CD4-positive, alpha-beta T cell (primary cell): ENCODE data around the gene NREP. TPM values are rescaled to one million over a fixed set of nuclear protein-coding genes. Genes with fewer than 3 reads are reported as not detected.

Experiments used
- ATAC-seq: fragments of 200-7000 bp; cut with Tn5 transposase; one replicate; pipeline ENCODE4 v1.10.0; 2022; ENCODE audit warnings: mild to moderate bottlenecking; ENCODE audit not compliant: poor library complexity
- CTCF ChIA-PET: fragments of 350-600 bp; sonication (Branson Sonifier 250); formaldehyde crosslinking; loops from one replicate; lab custom pipeline; 2021; ENCODE audit warnings: antibody characterized with exemption, inconsistent platforms; lab: Charles Lee
- POLR2A ChIA-PET: fragments of 350-600 bp; sonication (Branson Sonifier 250); formaldehyde crosslinking; loops from one replicate; lab custom pipeline; 2021; ENCODE audit warnings: antibody characterized with exemption, inconsistent platforms; lab: Charles Lee
- DNase-seq, 14 experiments: peaks; one replicate each; pipeline ENCODE4 v3.0.0-alpha.2; 2013 to 2020; ENCODE audit warnings: mixed read lengths in 2 of 14
- H3K27ac ChIP-seq, 2 donors: one replicate each; pipeline versions ENCODE4 v1.5.1 to v1.7.0; 2013; ENCODE audit warnings: low read length in 2 of 2, low read depth in 1 of 2, mild to moderate bottlenecking in 1 of 2
- H3K27me3 ChIP-seq, 2 experiments: 1 replicate in 1 of 2; 2 replicates in 1 of 2; pipeline versions ENCODE4 v1.6.1 to v1.7.0; 2013; ENCODE audit warnings: low read length in 2 of 2, control low read depth in 1 of 2, mild to moderate bottlenecking in 1 of 2, moderate library complexity in 1 of 2; ENCODE audit not compliant: insufficient read depth in 2 of 2, control insufficient read depth in 1 of 2
- H3K36me3 ChIP-seq: one replicate; pipeline ENCODE4 v1.6.1; 2013; ENCODE audit warnings: low read length, control low read depth; ENCODE audit not compliant: insufficient read depth
- H3K4me1 ChIP-seq: one replicate; pipeline ENCODE4 v1.6.1; 2013; ENCODE audit warnings: low read length, control low read depth; ENCODE audit not compliant: insufficient read depth
- H3K4me3 ChIP-seq: one replicate; pipeline ENCODE4 v1.5.1; 2013; ENCODE audit warnings: mild to moderate bottlenecking, low read length, moderate library complexity
- H3K9me3 ChIP-seq, 2 experiments: 1 replicate in 1 of 2; 2 replicates in 1 of 2; pipeline versions ENCODE4 v1.6.1 to v1.7.0; 2013; ENCODE audit warnings: low read length in 2 of 2, mild to moderate bottlenecking in 2 of 2, control low read depth in 1 of 2, moderate library complexity in 1 of 2; ENCODE audit not compliant: control insufficient read depth in 1 of 2, insufficient read depth in 1 of 2
- H3K27ac Mint-ChIP-seq: one replicate; pipeline ENCODE4 v1.8.0; 2020; ENCODE audit warnings: mixed read lengths
- H3K27me3 Mint-ChIP-seq: one replicate; pipeline ENCODE4 v1.8.0; 2021; ENCODE audit warnings: mixed read lengths
- H3K36me3 Mint-ChIP-seq: one replicate; pipeline ENCODE4 v1.8.0; 2021; ENCODE audit warnings: low read depth, mixed read lengths
- H3K4me1 Mint-ChIP-seq: one replicate; pipeline ENCODE4 v1.8.0; 2021; ENCODE audit warnings: low read depth, mixed read lengths
- H3K4me3 Mint-ChIP-seq: one replicate; pipeline ENCODE4 v1.8.0; 2020; ENCODE audit warnings: mild to moderate bottlenecking, mixed read lengths
- H3K9me3 Mint-ChIP-seq: one replicate; pipeline ENCODE4 v1.8.0; 2020; ENCODE audit warnings: mixed read lengths
- CTCF ChIP-seq: fragments of 200-600 bp; IDR thresholded peaks from one replicate; pipeline ENCODE4 v1.8.0; 2022; ENCODE audit warnings: antibody characterized with exemption, mild to moderate bottlenecking
- intact Hi-C, 2 experiments: fragments of 100-400 bp; cut with DNase I in 1 of 2; cut with micrococcal nuclease in 1 of 2; formaldehyde crosslinking; loops; one replicate each; pipeline versions ENCODE4 v1.15.1 to v1.9.0; 2023 to 2025; cut with DNase I, micrococcal nuclease
- total RNA-seq, 174 experiments: library from RNA in 2 of 174; stranded (reverse) in 2 of 174; gene quantifications; one replicate each; pipeline ENCODE4 v1.2.3 and lab custom pipeline; 2021 to 2026

NREP gene
- total RNA-seq, 2 experiments from 2014 or later = 2.3 to 2.9 TPM

DNA sequence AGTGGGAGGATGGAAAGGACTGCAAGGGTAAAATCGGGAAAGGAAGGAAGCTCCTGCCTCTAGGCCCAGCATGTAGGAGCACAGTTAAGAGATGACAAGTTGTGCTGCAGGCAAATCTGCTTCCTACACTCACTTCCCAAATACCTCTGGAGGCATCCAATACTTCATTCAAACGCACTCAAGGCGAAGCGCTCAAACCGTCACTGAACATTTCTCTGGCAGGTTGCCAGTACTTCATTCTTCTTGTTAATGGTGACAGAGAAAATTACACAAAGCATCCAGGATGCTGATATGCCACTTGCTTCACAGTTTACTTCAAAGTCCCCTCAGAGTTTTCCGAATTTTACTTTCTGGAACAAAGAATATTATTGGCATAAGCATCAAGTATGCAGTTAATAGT is 59.8 kb downstream of the NREP start:
- TF ChIP-seq CTCF = no peak
- DNase-seq = no peak
- Mint-ChIP-seq H3K27me3 (no peaks in the 10 kb centered on the region), H3K27ac (no peak overlapping the region), H3K9me3 (no peaks in the 10 kb centered on the region), H3K4me3 (no peak overlapping the region), H3K36me3 (no peaks in the 10 kb centered on the region), H3K4me1 (no peaks in the 10 kb centered on the region)
- no peak for ATAC-seq
- Histone ChIP-seq H3K27ac (no peak overlapping the region), H3K27me3 (no peaks in the 10 kb centered on the region), H3K4me1 (no peaks in the 10 kb centered on the region), H3K9me3 (no peaks in the 10 kb centered on the region), H3K36me3 (no peaks in the 10 kb centered on the region), H3K4me3 (no peak overlapping the region)
- CTCF ChIA-PET = no interaction called here
- intact Hi-C loops = no loop called here
- POLR2A ChIA-PET = no interaction called here

DNA sequence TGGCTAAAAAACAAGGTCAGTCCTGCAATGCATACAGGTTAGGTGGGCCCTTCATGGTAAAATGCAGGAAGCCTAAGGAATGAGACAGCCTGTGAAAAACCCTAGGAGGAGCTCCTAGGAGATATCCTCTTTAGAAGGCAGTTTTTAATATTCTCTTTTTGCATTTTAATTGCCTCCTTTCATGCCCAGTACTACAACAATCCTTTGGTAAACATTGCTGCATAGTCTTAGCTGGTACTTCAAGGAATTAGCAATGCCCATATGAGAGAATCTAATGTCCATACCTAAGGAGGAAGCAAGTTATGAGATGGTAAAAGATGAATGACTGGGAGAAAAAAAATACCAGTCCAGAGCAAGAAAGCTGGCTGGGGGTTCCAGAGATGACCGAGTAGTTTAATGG is 61.0 kb downstream of the NREP start:
- CTCF ChIA-PET = no interaction called here
- Histone ChIP-seq H3K4me1 (no peaks in the 10 kb centered on the region), H3K4me3 (no peak overlapping the region), H3K9me3 (no peaks in the 10 kb centered on the region), H3K27ac (no peak overlapping the region), H3K27me3 (no peaks in the 10 kb centered on the region), H3K36me3 (no peaks in the 10 kb centered on the region)
- no peaks in the 10 kb centered on the region for H3K4me1 Mint-ChIP-seq
- no peaks in the 10 kb centered on the region for H3K27me3 Mint-ChIP-seq
- TF ChIP-seq CTCF = no peak
- ATAC-seq (no peak), DNase-seq (no peak)
- no peak overlapping the region for H3K27ac Mint-ChIP-seq
- POLR2A ChIA-PET = no interaction called here
- H3K4me3 Mint-ChIP-seq = no peak overlapping the region
- no peaks in the 10 kb centered on the region for H3K9me3 Mint-ChIP-seq
- intact Hi-C loops = no loop called here
- no peaks in the 10 kb centered on the region for H3K36me3 Mint-ChIP-seq

DNA sequence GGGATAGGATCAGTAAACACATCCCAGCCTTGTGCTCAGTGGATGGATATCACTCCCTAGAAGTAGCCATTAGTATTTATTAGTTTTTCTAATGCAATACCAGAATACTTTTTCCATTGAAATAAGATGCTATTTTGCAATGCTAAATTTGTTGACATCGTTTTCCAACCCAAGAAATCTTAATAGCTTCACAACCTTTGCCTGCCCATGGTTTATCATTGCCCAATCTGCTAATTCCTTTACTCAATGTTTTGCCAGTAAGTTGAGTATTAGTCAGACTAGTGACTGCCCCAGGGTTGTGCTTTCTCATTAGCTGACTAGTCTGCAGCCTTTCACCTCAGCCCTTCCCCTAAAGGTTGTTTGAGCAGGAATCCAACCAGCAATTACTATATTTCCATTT is 62.9 kb downstream of the NREP start:
- no peak overlapping the region for H3K4me3 Mint-ChIP-seq
- ChIA-PET CTCF (no interaction called here), POLR2A (no interaction called here)
- no peaks in the 10 kb centered on the region for H3K27me3 Mint-ChIP-seq
- H3K4me1 Mint-ChIP-seq = no peaks in the 10 kb centered on the region
- intact Hi-C loops = no loop called here
- H3K36me3 Mint-ChIP-seq = no peaks in the 10 kb centered on the region
- TF ChIP-seq CTCF = no peak
- Histone ChIP-seq H3K4me3 (no peak overlapping the region), H3K36me3 (no peaks in the 10 kb centered on the region), H3K4me1 (no peaks in the 10 kb centered on the region), H3K27me3 (no peaks in the 10 kb centered on the region), H3K9me3 (no peaks in the 10 kb centered on the region), H3K27ac (no peak overlapping the region)
- no peaks in the 10 kb centered on the region for H3K9me3 Mint-ChIP-seq
- no peak overlapping the region for H3K27ac Mint-ChIP-seq
- ATAC-seq (no peak), DNase-seq (no peak)
